Measurements from ENCODE around the gene TRIM66. TPM values are rescaled to one million over a fixed set of nuclear protein-coding genes. Genes with fewer than 3 reads are reported as not detected.

The TRIM66 gene
- 2.2 and 8.5 TPM in 2 replicates for total RNA-seq (2014; rRNA removed)
- 3.7 TPM for polyA plus RNA-seq (2012)

- DNase-seq (ENCODE audit: low read depth) = peak; percentile 95
Measured at GRCh38 chr11:8682303-8683114, at the start of gene TRIM66, which contains the start of gene RPL27A. Gene TRIM66, minus strand, starts transcription at chr11:8682665. Its CDS starts 10,391 bp downstream, at chr11:8672274. Gene RPL27A, plus strand, starts transcription at chr11:8682792. Its CDS starts 22 bp downstream, at chr11:8682814.

- DNase-seq (ENCODE audit: low read depth) = no peak
Measured at GRCh38 chr11:8731647-8732323, 49.3 kb upstream of the TRIM66 start.

- no peak for DNase-seq (ENCODE audit: low read depth)
Measured at GRCh38 chr11:8730697-8731020, 48.2 kb upstream of the TRIM66 start.

GRCh38 chr11:8729837-8730696 is 47.6 kb upstream of the TRIM66 start:
- no peak for DNase-seq (ENCODE audit: low read depth)

GRCh38 chr11:8729067-8729466 is 46.6 kb upstream of the TRIM66 start:
- DNase-seq (ENCODE audit: low read depth) = no peak

- DNase-seq (ENCODE audit: low read depth) = peak; percentile 71
Measured at GRCh38 chr11:8728563-8728962, 46.1 kb upstream of the TRIM66 start.

- no peak for DNase-seq (ENCODE audit: low read depth)
Measured at GRCh38 chr11:8726395-8726794, 43.9 kb upstream of the TRIM66 start.

GRCh38 chr11:8724682-8725081 is 42.2 kb upstream of the TRIM66 start:
- DNase-seq (ENCODE audit: low read depth) = no peak

- DNase-seq (ENCODE audit: low read depth) = no peak
Measured at GRCh38 chr11:8723711-8724110, 41.2 kb upstream of the TRIM66 start.

GRCh38 chr11:8722809-8723208 is 40.3 kb upstream of the TRIM66 start:
- no peak for DNase-seq (ENCODE audit: low read depth)

GRCh38 chr11:8721609-8722500 is 39.4 kb upstream of the TRIM66 start:
- peak; percentile 53 for DNase-seq (ENCODE audit: low read depth)

- DNase-seq (ENCODE audit: low read depth) = no peak
Measured at GRCh38 chr11:8720868-8721608, 38.6 kb upstream of the TRIM66 start.

- no peak for DNase-seq (ENCODE audit: low read depth)
Measured at GRCh38 chr11:8720352-8720751, 37.9 kb upstream of the TRIM66 start.

GRCh38 chr11:8719721-8720120 is 37.3 kb upstream of the TRIM66 start:
- DNase-seq (ENCODE audit: low read depth) = no peak

- peak; percentile 98 for DNase-seq (ENCODE audit: low read depth)
Measured at GRCh38 chr11:8719211-8719649, 36.8 kb upstream of the TRIM66 start.

- DNase-seq (ENCODE audit: low read depth) = peak; percentile 85
Measured at GRCh38 chr11:8717876-8718753, 35.6 kb upstream of the TRIM66 start.

GRCh38 chr11:8717544-8717875 is 35.0 kb upstream of the TRIM66 start:
- no peak for DNase-seq (ENCODE audit: low read depth)

- no peak for DNase-seq (ENCODE audit: low read depth)
Measured at GRCh38 chr11:8715501-8715900, 33.0 kb upstream of the TRIM66 start.

- peak; percentile 63 for DNase-seq (ENCODE audit: low read depth)
Measured at GRCh38 chr11:8714622-8715225, 32.3 kb upstream of the TRIM66 start.

Data from LHCN-M2 (cell line).